GM19238 (cell line): ENCODE data around the gene DDX5.

Experiments
- DNase-seq: peaks from one replicate; pipeline ENCODE4 v3.0.0; 2011; ENCODE audit warnings: low spot score; ENCODE audit not compliant: insufficient read length

Gene DDX5

GRCh38 chr17:64506201-64506575 is at the start of gene DDX5:
TSS of gene DDX5 (minus strand) at chr17:64506289. CDS start at chr17:64506119, 170 bp downstream.
- DNase-seq = peak; percentile 74

GRCh38 chr17:64555281-64555680 is 49.2 kb upstream of the DDX5 start:
- no peak for DNase-seq

GRCh38 chr17:64554028-64554637 is 48.0 kb upstream of the DDX5 start:
- DNase-seq = no peak

- no peak for DNase-seq
Measured at GRCh38 chr17:64551461-64551860, 45.4 kb upstream of the DDX5 start.

- no peak for DNase-seq
Measured at GRCh38 chr17:64547319-64547718, 41.2 kb upstream of the DDX5 start.

GRCh38 chr17:64546716-64547115 is 40.6 kb upstream of the DDX5 start:
- DNase-seq = no peak

GRCh38 chr17:64544742-64545141 is 38.7 kb upstream of the DDX5 start:
- DNase-seq = no peak

- DNase-seq = no peak
Measured at GRCh38 chr17:64540118-64540776, 34.2 kb upstream of the DDX5 start.

- DNase-seq = no peak
Measured at GRCh38 chr17:64538508-64539130, 32.5 kb upstream of the DDX5 start.

GRCh38 chr17:64537488-64537887 is 31.4 kb upstream of the DDX5 start:
- no peak for DNase-seq

- no peak for DNase-seq
Measured at GRCh38 chr17:64536913-64537312, 30.8 kb upstream of the DDX5 start.

GRCh38 chr17:64535357-64535756 is 29.3 kb upstream of the DDX5 start:
- no peak for DNase-seq

- DNase-seq = no peak
Measured at GRCh38 chr17:64534187-64534586, 28.1 kb upstream of the DDX5 start.

GRCh38 chr17:64533784-64534183 is 27.7 kb upstream of the DDX5 start:
- DNase-seq = no peak

GRCh38 chr17:64532409-64532808 is 26.3 kb upstream of the DDX5 start:
- DNase-seq = no peak

GRCh38 chr17:64531955-64532371 is 25.9 kb upstream of the DDX5 start:
- no peak for DNase-seq

GRCh38 chr17:64529221-64529620 is 23.1 kb upstream of the DDX5 start:
- DNase-seq = no peak

- no peak for DNase-seq
Measured at GRCh38 chr17:64527914-64528313, 21.8 kb upstream of the DDX5 start.

- DNase-seq = no peak
Measured at GRCh38 chr17:64520359-64520758, 14.3 kb upstream of the DDX5 start.

GRCh38 chr17:64519601-64520000 is 13.5 kb upstream of the DDX5 start:
- DNase-seq = no peak

- no peak for DNase-seq
Measured at GRCh38 chr17:64515829-64516228, 9.7 kb upstream of the DDX5 start.

GRCh38 chr17:64515419-64515818 is 9.3 kb upstream of the DDX5 start:
- DNase-seq = no peak

GRCh38 chr17:64509179-64509578 is 3.1 kb upstream of the DDX5 start:
- no peak for DNase-seq
